ENCODE data around the gene RALA. TPM values are rescaled to one million over a fixed set of nuclear protein-coding genes. Genes with fewer than 3 reads are reported as not detected.

The RALA gene
- total RNA-seq, 1 experiment from 2014 or later, result 27.3 TPM

GRCh38 chr7:39663263-39663662, 39.9 kb downstream of the RALA start:
- H2AFZ ChIP-seq (ENCODE audit: low read depth, low read length, poor library complexity, severe bottlenecking), result no peak overlapping the region
- TF ChIP-seq JUND (IDR thresholded peaks at IDR 0.05) (no peak), POLR2AphosphoS5 (IDR thresholded peaks at IDR 0.05; ENCODE audit: low read depth, low read length) (no peak), EZH2 (IDR thresholded peaks at IDR 0.05) (no peak), POLR2A (IDR thresholded peaks at IDR 0.05; ENCODE audit: borderline replicate concordance, extremely low read depth, insufficient read depth, insufficient read length) (no peak), SRF (IDR thresholded peaks at IDR 0.05; ENCODE audit: low read depth) (no peak), MAX (IDR thresholded peaks at IDR 0.05) (no peak), RAD21 (IDR thresholded peaks at IDR 0.05; ENCODE audit: low read depth) (no peak), ATF3 (IDR thresholded peaks at IDR 0.05) (no peak), SIN3A (IDR thresholded peaks at IDR 0.05; ENCODE audit: low read depth) (no peak), EZH2phosphoT487 (IDR thresholded peaks at IDR 0.05; ENCODE audit: borderline replicate concordance) (no peak), SP1 (IDR thresholded peaks at IDR 0.05; ENCODE audit: low read depth) (no peak), ELF1 (IDR thresholded peaks at IDR 0.05; ENCODE audit: borderline replicate concordance, low read depth) (no peak), ZFX (IDR thresholded peaks at IDR 0.05) (no peak), EGR1 (IDR thresholded peaks at IDR 0.05; ENCODE audit: low read depth) (no peak), ZBTB33 (IDR thresholded peaks at IDR 0.05; ENCODE audit: extremely low read depth, insufficient replicate concordance, low read length) (no peak), CTCF (IDR thresholded peaks at IDR 0.05 in 2 of 3, conservative IDR thresholded peaks at IDR 0.05 in 1 of 3; ENCODE audit: borderline replicate concordance in 1 of 3, insufficient read depth in 1 of 3, low read depth in 2 of 3, low read length in 2 of 3) (no peak), YY1 (IDR thresholded peaks at IDR 0.05; ENCODE audit: extremely low read depth, insufficient replicate concordance, low read depth, low read length) (no peak)
- no TSS peak for BruUV-seq (replicated peaks)
- peaks cover 0 to 7% of the 10 kb centered on the region in 2 experiments; a peak in 1 of 4 replicates for H3K4me1 ChIP-seq (ENCODE audit: control insufficient read depth in 1 of 2, insufficient read depth in 2 of 2, low read length in 2 of 2)
- no peaks in the 10 kb centered on the region for H4K20me1 ChIP-seq (ENCODE audit: insufficient read depth)
- no peak overlapping the region for H3K27ac ChIP-seq (ENCODE audit: low read depth, low read length)
- H3K79me2 ChIP-seq (ENCODE audit: insufficient read depth, low read length), result peaks cover 14% of the 10 kb centered on the region
- CTCF ChIA-PET, result no interaction called here
- H3K9ac ChIP-seq (ENCODE audit: low read length), result no peak overlapping the region
- intact Hi-C loops (cut with micrococcal nuclease), result no loop called here
- DNase-seq (ENCODE audit: low read depth, low spot score) (no peak), ATAC-seq (no peak)
- H3K9me2 ChIP-seq (ENCODE audit: insufficient read depth), result no peaks in the 10 kb centered on the region
- no peaks in the 10 kb centered on the region for H3K36me3 ChIP-seq (ENCODE audit: control insufficient read depth in 1 of 2, insufficient read depth in 2 of 2, low read length in 2 of 2)
- POLR2A ChIA-PET, result no interaction called here
- no peaks in the 10 kb centered on the region for H3K9me3 ChIP-seq (ENCODE audit: control insufficient read depth in 1 of 2, insufficient read depth in 1 of 2, low read depth in 1 of 2, low read length in 2 of 2)
- H3K4me3 ChIP-seq (replicated peaks in 1 of 2; ENCODE audit: low read depth in 1 of 2, low read length in 2 of 2), result no peak overlapping the region
- RAD21 ChIA-PET (ENCODE audit: low non-redundant PET in 1 of 2, low total read pairs in 2 of 2, uncharacterized antibody in 2 of 2, unreplicated experiment in 2 of 2), result no interaction called here
- H3K4me2 ChIP-seq (ENCODE audit: low read length), result no peak overlapping the region
- no peaks in the 10 kb centered on the region for H3K27me3 ChIP-seq (ENCODE audit: insufficient read depth, low read length)
